GM12874 (cell line): Measurements from ENCODE around the gene ARHGAP4.
A peak's percentile ranks its signal among the peaks of the same experiment; 100 is the strongest.

Experiments
- CTCF ChIP-seq: IDR thresholded peaks from 2 replicates; pipeline ENCODE4 v1.5.1; 2011; ENCODE audit warnings: low read depth, mild to moderate bottlenecking, control low read depth, low read length, moderate library complexity; ENCODE audit not compliant: insufficient read depth

ARHGAP4 gene

GRCh38 chrX:153947009-153947769 is 21.1 kb upstream of the ARHGAP4 start:
- peak; percentile 83 for TF ChIP-seq CTCF

GRCh38 chrX:153945956-153946943 is 20.2 kb upstream of the ARHGAP4 start:
- TF ChIP-seq CTCF: no peak

- TF ChIP-seq CTCF: no peak
Observed at GRCh38 chrX:153944800-153945150, 18.7 kb upstream of the ARHGAP4 start.

GRCh38 chrX:153944140-153944799 is 18.2 kb upstream of the ARHGAP4 start, which contains the start of gene RENBP:
RENBP (minus strand) TSS chrX:153944643; CDS start chrX:153944610, 33 bp downstream.
- no peak for TF ChIP-seq CTCF

- no peak for TF ChIP-seq CTCF
Observed at GRCh38 chrX:153941336-153942252, 15.5 kb upstream of the ARHGAP4 start.

- no peak for TF ChIP-seq CTCF
Observed at GRCh38 chrX:153939573-153939972, 13.5 kb upstream of the ARHGAP4 start.
